Epithelial cell of proximal tubule (primary cell): ENCODE data around the gene ZRSR2. TPM values are rescaled to one million over a fixed set of nuclear protein-coding genes. Genes with fewer than 3 reads are reported as not detected.
"Not testable (repeated sequence)": the region's sequence is repeated elsewhere in the genome, so short reads cannot be mapped to it uniquely, and the experiment has no call there.

Source experiments
- DNase-seq: peaks from one replicate; pipeline ENCODE4 v3.0.0-alpha.2; 2011; ENCODE audit warnings: low read depth
- H3K4me3 ChIP-seq: 2 replicates; pipeline ENCODE4 v1.5.1; 2011; ENCODE audit warnings: low read depth, mild to moderate bottlenecking, low read length
- CTCF ChIP-seq: conservative IDR thresholded peaks from 2 replicates; pipeline ENCODE4 v1.5.1; 2012; ENCODE audit warnings: low read depth, mild to moderate bottlenecking, low read length
- total RNA-seq: library from RNA; depleted of rRNA; stranded (reverse); fragments of >200 nt; gene quantifications from 2 replicates; pipeline ENCODE4 v1.2.3, GENCODE V29; 2015

ZRSR2 gene
- total RNA-seq, 1 donor from 2014 or later: 3.1 TPM

GRCh38 chrX:15816886-15817285 is 26.6 kb downstream of the ZRSR2 start:
- no peak for DNase-seq
- H3K4me3 ChIP-seq: no peak overlapping the region
- no peak for TF ChIP-seq CTCF

- DNase-seq: no peak
- TF ChIP-seq CTCF: no peak
Observed at GRCh38 chrX:15820106-15821073, 30.1 kb downstream of the ZRSR2 start.

GRCh38 chrX:15822922-15823321 is 32.6 kb downstream of the ZRSR2 start:
- DNase-seq: no peak
- no peak overlapping the region for H3K4me3 ChIP-seq
- TF ChIP-seq CTCF: no peak

More at GRCh38 chrX:15820106-15821073, 30.1 kb downstream of the ZRSR2 start:
- no peak overlapping the region for H3K4me3 ChIP-seq

GRCh38 chrX:15825936-15826335 is 35.7 kb downstream of the ZRSR2 start:
- no peak for DNase-seq
- no peak overlapping the region for H3K4me3 ChIP-seq
- no peak for TF ChIP-seq CTCF

GRCh38 chrX:15829217-15829616 is 38.9 kb downstream of the ZRSR2 start:
- no peak for DNase-seq
- TF ChIP-seq CTCF: no peak
- H3K4me3 ChIP-seq: no peak overlapping the region

GRCh38 chrX:15831347-15831746 is 41.1 kb downstream of the ZRSR2 start:
- not testable (repeated sequence) for DNase-seq, H3K4me3 ChIP-seq

- H3K4me3 ChIP-seq: no peak overlapping the region
- DNase-seq: no peak
- TF ChIP-seq CTCF: no peak
Observed at GRCh38 chrX:15834053-15834452, 43.8 kb downstream of the ZRSR2 start.
